ENCODE data around the gene KCNQ1. TPM values are rescaled to one million over a fixed set of nuclear protein-coding genes. Genes with fewer than 3 reads are reported as not detected.

KCNQ1 gene
- total and polyA plus RNA-seq, 2 donors (not counting 3 experiments of a cell fraction or from before 2014, with no cell fraction given): 0.07 to 0.09 TPM

GRCh38 chr11:2734181-2735052 lies 289.6 kb downstream of the KCNQ1 start:
- ChIA-PET CTCF (no interaction called here), POLR2A (no interaction called here)
- Histone ChIP-seq H3K4me1 (ENCODE audit: control insufficient read depth, extremely low read depth, insufficient read depth, low read length) (no peaks in the 10 kb centered on the region), H3K9me3 (replicated peaks; ENCODE audit: control insufficient read depth, insufficient read depth, low read length) (no peaks in the 10 kb centered on the region), H4K20me1 (replicated peaks; ENCODE audit: control insufficient read depth, extremely low read depth, insufficient read depth, low read length) (no peaks in the 10 kb centered on the region), H2AFZ (ENCODE audit: low read depth, low read length) (no peak overlapping the region), H3K27ac (ENCODE audit: insufficient read depth, low read depth, low read length) (no peak overlapping the region), H3K9me1 (replicated peaks; ENCODE audit: control insufficient read depth, extremely low read depth, insufficient read depth, low read length) (no peaks in the 10 kb centered on the region), H3K79me2 (ENCODE audit: control insufficient read depth, insufficient read depth, low read length) (no peaks in the 10 kb centered on the region), H3K36me3 (ENCODE audit: control insufficient read depth in 2 of 2, extremely low read depth in 1 of 2, insufficient read depth in 2 of 2, low read length in 2 of 2) (no peaks in the 10 kb centered on the region), H3K4me3 (replicated peaks in 1 of 3; ENCODE audit: insufficient read depth in 1 of 3, low read depth in 1 of 3, low read length in 3 of 3) (no peak overlapping the region), H3K4me2 (ENCODE audit: insufficient read depth, low read length) (no peak overlapping the region), H3K9ac (replicated peaks; ENCODE audit: extremely low read depth, insufficient read depth, low read length) (no peak overlapping the region), H3K27me3 (ENCODE audit: control insufficient read depth in 2 of 2, insufficient read depth in 2 of 2, low read length in 2 of 2) (no peaks in the 10 kb centered on the region)
- no peak for DNase-seq (ENCODE audit: low read depth, low spot score)
- dilution Hi-C loops (cut with MboI; ENCODE audit: extremely low pct_ligation_motif_present, low sequenced_read_pairs): no loop called here
- no peak for FAIRE-seq
- TF ChIP-seq MYC (IDR thresholded peaks at IDR 0.05; ENCODE audit: low read depth, low read length): no peak
- no peak for TF ChIP-seq EZH2 (IDR thresholded peaks at IDR 0.05; ENCODE audit: borderline replicate concordance, low read depth, low read length, severe bottlenecking)
- TF ChIP-seq CTCF (IDR thresholded peaks at IDR 0.05; ENCODE audit: extremely low read depth in 1 of 2, insufficient read depth in 1 of 2, low read depth in 1 of 2, low read length in 2 of 2): no peak
- BruUV-seq (replicated peaks): no TSS peak
- intact Hi-C loops (cut with micrococcal nuclease): no loop called here

- no peak overlapping the region for H3K4me3 ChIP-seq (replicated peaks in 1 of 3; ENCODE audit: insufficient read depth in 1 of 3, low read depth in 1 of 3, low read length in 3 of 3)
- no peak overlapping the region for H2AFZ ChIP-seq (ENCODE audit: low read depth, low read length)
- no peak overlapping the region for H3K27ac ChIP-seq (ENCODE audit: insufficient read depth, low read depth, low read length)
- H3K36me3 ChIP-seq (ENCODE audit: control insufficient read depth in 2 of 2, extremely low read depth in 1 of 2, insufficient read depth in 2 of 2, low read length in 2 of 2): no peaks in the 10 kb centered on the region
- no peaks in the 10 kb centered on the region for H4K20me1 ChIP-seq (replicated peaks; ENCODE audit: control insufficient read depth, extremely low read depth, insufficient read depth, low read length)
- ChIA-PET POLR2A (no interaction called here), CTCF (no interaction called here)
- no peaks in the 10 kb centered on the region for H3K4me1 ChIP-seq (ENCODE audit: control insufficient read depth, extremely low read depth, insufficient read depth, low read length)
- no peaks in the 10 kb centered on the region for H3K79me2 ChIP-seq (ENCODE audit: control insufficient read depth, insufficient read depth, low read length)
- dilution Hi-C loops (cut with MboI; ENCODE audit: extremely low pct_ligation_motif_present, low sequenced_read_pairs) (no loop called here), intact Hi-C loops (cut with micrococcal nuclease) (no loop called here)
- no peaks in the 10 kb centered on the region for H3K9me3 ChIP-seq (replicated peaks; ENCODE audit: control insufficient read depth, insufficient read depth, low read length)
- no peak for FAIRE-seq
- BruUV-seq (replicated peaks): no TSS peak
- no peak overlapping the region for H3K4me2 ChIP-seq (ENCODE audit: insufficient read depth, low read length)
- H3K27me3 ChIP-seq (ENCODE audit: control insufficient read depth in 2 of 2, insufficient read depth in 2 of 2, low read length in 2 of 2): no peaks in the 10 kb centered on the region
- no peak for DNase-seq (ENCODE audit: low read depth, low spot score)
- no peak overlapping the region for H3K9ac ChIP-seq (replicated peaks; ENCODE audit: extremely low read depth, insufficient read depth, low read length)
- H3K9me1 ChIP-seq (replicated peaks; ENCODE audit: control insufficient read depth, extremely low read depth, insufficient read depth, low read length): no peaks in the 10 kb centered on the region
- no peak for TF ChIP-seq GATA2 (IDR thresholded peaks at IDR 0.05; ENCODE audit: insufficient read depth, insufficient read length, low read depth, low read length)
- no peak for TF ChIP-seq JUN (IDR thresholded peaks at IDR 0.05; ENCODE audit: borderline replicate concordance, insufficient read depth, insufficient read length, low read depth)
- TF ChIP-seq CTCF (IDR thresholded peaks at IDR 0.05; ENCODE audit: extremely low read depth in 1 of 2, insufficient read depth in 1 of 2, low read depth in 1 of 2, low read length in 2 of 2): no peak
- no peak for TF ChIP-seq EZH2 (IDR thresholded peaks at IDR 0.05; ENCODE audit: borderline replicate concordance, low read depth, low read length, severe bottlenecking)
- no peak for TF ChIP-seq MAX (IDR thresholded peaks at IDR 0.05; ENCODE audit: insufficient read depth, insufficient read length)
- TF ChIP-seq MYC (IDR thresholded peaks at IDR 0.05; ENCODE audit: low read depth, low read length): no peak
- TF ChIP-seq POLR2AphosphoS5 (IDR thresholded peaks at IDR 0.05; ENCODE audit: insufficient read depth, low read depth, low read length): no peak
- TF ChIP-seq FOS (IDR thresholded peaks at IDR 0.05; ENCODE audit: borderline replicate concordance, insufficient read depth, low read length): no peak
- TF ChIP-seq POLR2A (IDR thresholded peaks at IDR 0.05; ENCODE audit: low read depth, low read length): no peak
Observed at GRCh38 chr11:2735053-2735589, 290.3 kb downstream of the KCNQ1 start.
